SW 1271 (cell line): Measurements from ENCODE around the gene PFKM.

Experiments
- DNase-seq, 2 experiments: peaks; one replicate each; lab custom pipeline; 2025; lab: John Stamatoyannopoulos, UW

Gene PFKM

GRCh38 chr12:48119078-48119833 is at the start of gene PFKM:
PFKM (plus strand) TSS chr12:48119364; CDS start chr12:48122775, 3,411 bp downstream.
- DNase-seq, result peak; percentile 56 to 89

- DNase-seq, result no peak
Measured at GRCh38 chr12:48070033-48070432, 49.1 kb upstream of the PFKM start.

DNA sequence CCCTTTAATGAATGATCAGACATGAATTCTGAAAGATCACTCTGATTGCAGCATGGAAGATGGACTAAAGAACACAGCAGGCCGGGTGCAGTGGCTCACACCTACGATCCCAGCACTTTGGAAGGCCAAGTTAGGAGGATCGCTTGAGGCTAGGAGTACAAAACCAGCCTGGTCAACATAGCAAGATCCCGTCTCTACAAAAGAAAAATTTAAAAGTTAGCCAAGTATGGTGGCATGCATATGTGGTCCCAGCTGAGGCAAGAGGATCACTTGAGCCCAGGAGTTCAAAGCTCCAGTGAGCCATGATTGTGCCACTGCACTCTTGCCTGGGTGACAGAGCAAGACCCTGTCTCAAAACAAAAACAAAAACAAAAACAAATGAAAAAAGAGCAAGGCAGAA is 48.4 kb upstream of the PFKM start:
- no peak for DNase-seq

DNA sequence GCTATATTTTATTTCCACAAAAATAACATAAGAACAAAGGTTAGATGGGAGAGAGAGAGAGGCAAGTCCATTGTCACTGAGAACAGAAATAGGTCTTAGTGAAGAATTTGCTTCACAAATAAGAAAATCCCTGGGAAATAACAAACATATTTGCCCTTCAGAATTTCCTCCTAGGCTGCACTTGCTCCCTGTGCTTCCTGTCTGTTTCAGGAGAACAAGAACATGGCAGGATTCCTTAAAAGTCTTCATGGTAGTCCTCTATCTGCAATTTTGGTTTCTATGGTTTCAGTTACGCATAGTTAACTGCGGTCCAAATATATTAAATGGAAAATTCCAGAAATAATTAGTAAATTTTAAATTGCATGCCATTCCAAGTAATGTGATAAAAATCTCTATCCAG is 47.4 kb upstream of the PFKM start:
- no peak for DNase-seq

DNA sequence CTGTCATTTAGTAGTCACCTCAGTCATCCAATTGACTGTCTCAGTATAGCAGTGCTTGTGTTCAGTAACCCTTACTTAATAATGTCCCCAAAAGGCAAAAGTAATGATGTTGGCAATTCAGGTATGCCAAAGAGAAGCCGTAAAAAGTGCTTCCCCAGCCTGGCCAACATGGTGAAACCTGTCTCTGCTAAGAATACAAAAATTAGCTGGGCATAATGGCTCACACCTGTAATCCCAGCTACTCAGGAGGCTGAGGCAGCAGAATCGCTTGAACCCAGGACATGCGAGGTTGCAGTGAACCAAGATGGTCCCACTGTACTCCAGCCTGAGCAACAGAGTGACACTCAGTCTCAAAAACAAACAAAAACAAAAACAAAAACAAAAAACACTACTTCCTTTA is 46.9 kb upstream of the PFKM start:
- no peak for DNase-seq

- no peak for DNase-seq
Measured at GRCh38 chr12:48074266-48074665, 44.9 kb upstream of the PFKM start.

DNA sequence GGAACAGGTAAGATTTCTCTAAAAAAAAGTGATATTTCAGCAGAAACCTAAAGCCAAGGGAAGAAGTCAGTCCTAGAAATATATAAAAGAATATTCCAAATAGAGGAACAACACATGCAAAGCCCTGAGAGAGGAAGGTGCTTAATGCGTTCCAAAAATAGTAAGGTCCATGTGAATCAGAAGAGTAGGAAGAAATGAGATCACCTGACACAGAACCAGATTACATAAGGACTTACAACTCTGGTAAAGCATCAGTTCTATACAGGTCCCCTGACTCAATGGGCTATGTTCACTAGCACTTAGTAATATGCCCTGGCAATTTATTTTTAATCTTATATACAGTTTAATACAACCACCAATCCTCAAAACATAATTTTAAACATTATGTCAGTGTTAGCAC is 43.3 kb upstream of the PFKM start:
- DNase-seq, result no peak

- DNase-seq, result no peak
Measured at GRCh38 chr12:48077111-48077510, 42.1 kb upstream of the PFKM start.

- peak in 1 of 2 experiments; percentile 42 for DNase-seq
Measured at GRCh38 chr12:48078901-48079300, 40.3 kb upstream of the PFKM start.

GRCh38 chr12:48080285-48080684 is 38.9 kb upstream of the PFKM start:
- DNase-seq, result no peak

DNA sequence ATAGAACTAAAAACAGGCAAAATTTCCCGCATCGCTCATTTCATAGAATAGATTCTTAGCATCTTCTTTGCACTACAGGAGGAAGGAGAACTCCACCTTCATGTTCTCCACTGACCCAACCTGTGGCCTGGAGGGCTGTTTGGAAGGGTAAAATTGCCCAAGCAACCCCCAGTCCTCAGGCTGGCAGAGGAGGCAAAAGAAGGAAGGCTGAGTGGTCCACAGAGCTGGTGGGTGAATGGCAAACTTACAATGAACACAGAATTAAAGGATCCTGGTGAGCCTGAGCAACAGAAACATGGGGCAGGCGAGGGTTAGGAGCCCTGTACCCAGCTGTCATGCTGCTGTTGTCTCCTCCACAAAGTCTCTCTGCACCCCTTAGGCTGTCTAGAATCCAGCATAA is 38.3 kb upstream of the PFKM start:
- DNase-seq, result no peak

- peak in 1 of 2 experiments; percentile 29 for DNase-seq
Measured at GRCh38 chr12:48084066-48084465, 35.1 kb upstream of the PFKM start.

DNA sequence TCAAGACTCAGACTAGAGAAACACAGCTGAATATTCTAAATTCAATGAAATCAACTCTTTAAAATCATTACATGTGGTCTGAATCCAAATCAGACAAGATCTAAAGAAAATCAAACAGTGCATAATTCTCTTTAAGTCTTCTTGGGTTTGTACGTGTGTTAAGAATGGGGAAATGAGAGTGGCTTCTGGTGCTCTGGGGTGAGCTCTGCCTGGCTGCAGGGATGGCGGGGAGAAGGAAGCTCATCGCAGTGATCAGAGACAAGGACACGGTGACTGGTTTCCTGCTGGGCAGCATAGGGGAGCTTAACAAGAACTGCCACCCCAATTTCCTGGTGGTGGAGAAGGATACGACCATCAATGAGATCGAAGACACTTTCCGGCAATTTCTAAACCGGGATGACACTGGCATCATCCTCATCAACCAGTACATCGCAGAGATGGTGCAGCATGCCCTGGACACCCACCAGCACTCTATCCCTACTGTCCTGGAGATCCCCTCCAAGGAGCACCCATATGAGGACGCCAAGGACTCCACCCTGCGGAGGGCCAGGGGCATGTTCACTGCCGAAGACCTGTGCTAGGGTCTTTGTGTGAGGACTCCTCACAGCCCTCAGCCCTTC is 34.2 kb upstream of the PFKM start:
- DNase-seq, result no peak

- DNase-seq, result no peak
Measured at GRCh38 chr12:48086327-48086726, 32.8 kb upstream of the PFKM start.

DNA sequence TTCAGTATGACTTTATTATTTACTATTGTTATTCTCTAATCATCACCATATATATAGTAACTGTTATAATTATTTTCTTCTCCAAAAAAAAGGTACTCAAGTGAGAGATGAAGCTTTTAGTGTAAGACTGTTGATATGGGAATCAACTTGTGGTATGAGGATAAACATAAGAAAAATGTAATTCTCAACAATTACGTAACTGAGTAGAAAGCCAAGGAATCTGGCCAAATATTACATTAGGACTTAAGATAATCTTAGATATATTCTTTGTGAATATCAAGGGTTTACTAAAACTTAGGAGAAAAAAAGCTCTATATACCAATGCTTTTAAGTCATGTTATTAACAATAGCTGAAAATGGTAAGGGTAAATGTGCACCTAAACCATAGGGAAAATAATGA is 26.6 kb upstream of the PFKM start:
- DNase-seq, result no peak

DNA sequence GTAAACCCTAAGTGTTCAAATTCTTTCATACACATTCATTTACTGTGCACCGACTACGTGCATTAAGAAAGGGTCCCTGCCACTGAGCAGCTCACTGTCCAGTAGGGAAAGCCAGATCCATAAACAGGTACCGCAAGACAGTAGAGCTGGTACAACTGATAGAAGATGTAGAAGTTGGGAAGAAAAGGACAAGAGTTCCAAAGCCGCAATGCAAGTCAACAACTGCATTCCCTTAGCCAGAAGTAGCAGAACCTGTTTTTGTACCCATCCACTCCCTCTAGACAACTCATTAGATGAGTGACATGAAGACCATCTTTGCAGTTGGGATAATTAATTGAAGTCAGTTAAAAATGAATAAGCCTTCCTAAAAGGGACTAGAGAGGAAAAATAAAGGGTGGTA is 14.6 kb upstream of the PFKM start:
- DNase-seq, result peak in 1 of 2 experiments; percentile 12

- peak in 1 of 2 experiments; percentile 50 for DNase-seq
Measured at GRCh38 chr12:48105321-48105866, 13.8 kb upstream of the PFKM start.

- DNase-seq, result peak; percentile 58 to 96
Measured at GRCh38 chr12:48105867-48106680, 13.1 kb upstream of the PFKM start, which contains the start of gene SENP1. SENP1 (minus strand) TSS chr12:48106079; CDS start chr12:48101472, 4,607 bp downstream.

- no peak for DNase-seq
Measured at GRCh38 chr12:48106681-48107613, 12.2 kb upstream of the PFKM start.

DNA sequence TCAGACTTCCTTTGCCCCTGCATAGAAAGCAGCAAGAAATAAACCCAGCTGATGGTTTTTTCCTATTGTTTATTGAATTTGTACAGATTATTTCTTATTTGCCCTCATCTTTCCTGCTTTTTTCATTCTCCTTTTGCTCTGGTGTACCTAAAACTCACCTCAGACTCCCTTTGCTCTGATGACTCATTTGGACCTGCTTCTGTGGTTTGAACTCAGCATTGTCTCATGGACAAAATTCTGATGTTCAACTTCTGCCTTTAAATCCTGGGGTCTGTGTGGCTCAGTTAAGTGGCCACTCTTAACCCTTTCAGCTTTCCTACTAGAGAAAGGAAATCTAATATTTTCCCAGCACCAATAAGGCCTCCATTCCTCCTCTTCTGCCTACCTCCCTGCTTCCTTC is 9.7 kb upstream of the PFKM start:
- no peak for DNase-seq

- DNase-seq, result no peak
Measured at GRCh38 chr12:48110691-48111311, 8.4 kb upstream of the PFKM start.
